DMS153 treated with DMSO at 0.1 percent for 48 hours (cell line): ENCODE measurements around the gene TDRD7.

Experiments
- DNase-seq: peaks from one replicate; lab custom pipeline; 2025; ENCODE audit not compliant: unreplicated experiment; lab: John Stamatoyannopoulos, UW

TDRD7 gene

DNA sequence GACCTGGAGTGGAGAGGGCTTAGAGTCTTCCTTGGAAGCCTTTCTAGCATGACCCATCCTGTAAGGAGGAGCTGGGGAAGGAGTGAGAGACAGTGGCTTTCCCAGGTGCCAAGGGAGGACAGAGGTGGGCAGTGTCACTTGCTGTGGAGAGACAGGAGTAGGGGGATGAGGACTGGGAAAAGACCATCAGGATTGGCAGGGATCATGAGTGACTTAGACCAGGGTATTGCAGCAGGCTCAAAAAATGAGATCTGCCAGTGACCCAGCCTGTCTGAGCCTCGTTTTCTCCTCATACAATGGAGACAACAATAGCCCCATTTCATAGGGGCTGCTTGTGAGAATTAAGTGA, 91.9 kb downstream of the TDRD7 start:
- DNase-seq = no peak

DNA sequence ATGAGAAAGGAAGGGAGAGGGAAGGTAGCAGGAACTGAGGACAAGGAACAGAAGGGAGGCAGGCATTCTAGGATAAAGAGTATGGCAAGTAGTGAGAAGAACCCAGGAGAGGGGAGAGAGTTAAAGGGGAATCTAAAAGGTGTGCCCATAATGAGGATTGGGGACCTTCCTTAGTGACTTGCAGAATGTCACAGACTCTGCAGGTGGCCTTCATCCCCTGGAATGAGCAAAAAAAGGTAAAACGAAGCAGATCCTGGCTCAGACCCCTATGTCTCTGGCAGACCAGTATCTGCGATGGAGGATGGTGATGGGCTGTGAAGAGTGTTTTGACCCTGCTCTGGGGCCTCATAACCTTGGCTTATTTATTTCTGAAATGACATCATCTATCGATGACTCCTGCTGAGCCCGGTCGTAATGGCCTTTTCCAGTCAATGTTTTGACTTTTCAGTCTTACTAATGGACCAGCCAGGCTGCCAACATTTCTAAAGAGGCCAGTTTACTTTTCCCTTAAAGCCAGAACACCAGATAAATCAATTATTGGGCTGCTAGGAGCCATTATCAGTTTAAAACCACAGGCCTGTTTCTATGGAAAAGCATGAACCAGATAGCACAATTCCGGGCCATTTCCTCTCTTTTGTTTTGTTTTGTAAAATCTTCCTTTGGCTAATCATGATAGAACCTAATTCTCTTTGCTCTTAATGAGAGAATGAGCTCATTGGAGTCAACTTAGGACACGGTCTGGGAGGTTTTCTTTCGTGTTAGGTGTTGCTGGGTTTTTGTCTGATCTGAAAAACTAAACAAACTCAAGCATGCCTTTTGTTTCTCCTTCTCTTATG, 92.7 kb downstream of the TDRD7 start:
- no peak for DNase-seq

DNA sequence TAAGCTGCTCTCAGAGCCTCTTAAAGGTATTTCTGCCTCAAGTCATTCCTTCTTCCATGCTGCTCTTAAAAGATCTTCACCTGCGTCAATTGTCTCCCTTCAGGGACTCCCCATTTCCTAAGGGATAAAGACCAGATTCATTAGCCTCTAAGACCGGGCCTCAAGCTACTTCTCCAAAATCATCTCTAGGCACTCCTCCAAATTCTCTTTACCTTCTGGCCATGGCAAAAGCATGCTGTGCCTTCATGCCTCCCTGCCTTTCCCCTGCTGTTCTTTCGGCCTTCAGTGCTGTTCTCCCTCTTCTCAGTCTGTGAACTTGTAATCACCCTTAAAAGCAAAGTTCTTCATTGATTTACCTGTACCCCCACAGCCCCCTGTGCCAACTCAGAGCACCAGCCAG, 93.9 kb downstream of the TDRD7 start:
- no peak for DNase-seq

DNA sequence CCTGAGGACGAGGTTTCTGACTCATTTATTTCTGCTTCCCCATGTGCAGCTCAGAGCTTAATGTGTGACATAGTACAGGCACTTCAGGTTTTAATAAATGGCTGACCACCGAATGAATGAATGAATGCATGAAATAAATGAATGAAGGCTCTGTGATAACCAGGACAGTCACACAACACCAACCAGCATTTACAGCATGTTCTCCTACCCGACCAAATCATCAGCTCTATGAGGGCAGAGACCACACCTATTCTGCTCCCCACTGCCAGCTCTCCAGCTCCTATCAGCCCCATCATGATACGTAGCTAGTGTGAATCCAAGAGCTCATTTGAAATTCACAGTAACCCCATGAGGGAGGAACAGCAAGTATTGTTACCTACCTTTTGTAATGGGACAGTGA, 94.4 kb downstream of the TDRD7 start:
- no peak for DNase-seq

DNA sequence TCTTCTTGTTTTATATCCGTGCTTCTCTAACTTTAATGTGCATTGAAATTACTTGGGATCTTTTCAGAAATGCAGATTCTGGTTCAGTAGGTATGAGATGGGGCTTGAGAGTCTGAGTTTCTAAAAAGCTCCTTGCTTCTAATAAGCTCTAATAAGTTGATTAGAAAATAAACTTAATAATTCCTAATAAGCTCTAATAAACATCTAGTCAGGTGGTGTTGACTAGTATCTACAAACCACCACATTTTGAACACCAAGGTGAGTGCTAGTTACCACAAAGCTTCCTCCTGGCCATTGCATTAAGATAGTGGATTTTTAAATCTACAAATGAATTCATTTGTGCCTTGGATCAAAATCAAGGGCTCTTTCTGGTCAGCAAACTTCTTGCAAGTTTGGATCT, 94.9 kb downstream of the TDRD7 start:
- DNase-seq = no peak

DNA sequence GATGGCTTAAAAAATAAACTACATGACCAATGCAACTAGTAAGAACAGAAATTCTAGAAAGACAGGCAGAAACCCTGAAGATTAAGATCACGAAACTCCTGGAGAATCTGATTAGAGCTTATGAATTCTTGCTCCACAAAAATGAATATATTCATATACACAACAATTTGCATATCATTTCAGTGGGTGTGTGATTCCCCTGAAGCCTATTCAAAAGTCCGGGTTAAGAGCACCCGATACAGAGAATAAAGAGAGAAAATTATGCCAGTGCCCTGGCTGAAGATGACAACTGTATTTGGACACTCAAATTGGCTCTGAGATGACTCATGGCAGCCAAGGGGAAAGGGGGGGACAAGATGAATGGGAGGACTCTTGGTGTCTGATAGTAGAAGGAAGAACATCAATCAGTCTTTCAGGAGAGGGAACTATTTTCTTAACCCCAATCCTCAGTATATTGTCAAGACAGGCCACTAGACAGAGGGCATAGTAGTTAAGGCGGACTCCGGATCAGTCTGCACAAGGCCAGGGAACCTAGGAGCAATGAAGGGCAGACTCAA, 95.6 kb downstream of the TDRD7 start:
- DNase-seq = no peak

DNA sequence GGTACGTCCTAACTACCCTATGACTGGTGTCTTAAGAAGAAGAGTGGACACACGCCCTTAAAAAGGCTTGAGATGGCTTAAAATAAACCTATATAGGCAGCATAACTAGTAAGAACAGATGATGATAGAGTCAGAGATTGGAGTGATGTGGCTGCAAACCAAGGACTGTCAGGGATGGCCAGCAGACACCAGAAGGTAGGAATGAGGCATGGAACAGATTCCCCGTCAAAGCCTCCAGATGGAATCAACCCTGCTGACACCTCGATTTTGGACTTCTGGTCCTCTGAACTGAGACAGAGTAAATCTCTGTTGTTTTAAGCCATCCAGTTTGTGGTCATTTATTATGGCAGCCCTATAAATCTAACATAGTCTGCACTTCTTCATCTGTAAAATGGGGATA, 97.0 kb downstream of the TDRD7 start:
- no peak for DNase-seq

DNA sequence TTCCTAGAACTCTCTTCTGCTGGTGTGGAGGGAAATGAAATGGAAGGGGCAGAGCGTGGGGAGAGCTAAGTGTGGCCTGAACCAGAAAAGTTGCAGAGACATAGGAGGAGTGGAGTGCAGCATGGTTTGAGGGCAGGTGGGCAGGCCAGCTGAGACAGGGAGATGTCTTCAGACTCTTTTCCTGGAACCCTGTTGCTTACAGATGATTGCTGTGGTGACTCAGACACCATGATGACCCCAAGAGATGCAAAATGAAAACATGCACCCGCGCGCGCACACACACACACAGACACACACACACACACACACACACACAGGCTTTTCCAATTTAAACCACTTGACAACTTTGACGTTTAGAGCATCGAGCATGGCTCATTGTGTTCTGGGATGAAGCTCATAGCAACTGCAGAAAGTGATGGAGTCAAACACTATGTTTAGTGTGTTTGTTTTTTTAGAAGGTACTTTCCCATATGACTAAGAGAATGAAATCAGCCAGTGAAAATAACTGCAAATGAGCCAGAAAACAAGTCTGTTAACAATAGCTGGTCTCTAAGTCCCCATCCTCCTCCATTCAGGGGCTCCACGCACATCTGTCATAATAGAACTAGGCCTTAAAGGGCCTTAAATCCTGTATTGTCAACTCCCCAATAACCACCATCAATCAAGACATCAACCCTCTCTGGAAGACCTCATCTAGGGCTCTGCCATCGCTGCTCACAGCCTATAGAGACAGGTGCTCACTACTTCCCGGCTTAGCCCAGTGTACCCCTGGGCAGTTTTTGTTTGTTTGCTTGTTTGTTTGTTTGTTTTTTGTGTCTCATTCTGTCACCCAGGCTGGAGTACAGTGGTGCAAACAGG, 99.1 kb downstream of the TDRD7 start:
- no peak for DNase-seq

DNA sequence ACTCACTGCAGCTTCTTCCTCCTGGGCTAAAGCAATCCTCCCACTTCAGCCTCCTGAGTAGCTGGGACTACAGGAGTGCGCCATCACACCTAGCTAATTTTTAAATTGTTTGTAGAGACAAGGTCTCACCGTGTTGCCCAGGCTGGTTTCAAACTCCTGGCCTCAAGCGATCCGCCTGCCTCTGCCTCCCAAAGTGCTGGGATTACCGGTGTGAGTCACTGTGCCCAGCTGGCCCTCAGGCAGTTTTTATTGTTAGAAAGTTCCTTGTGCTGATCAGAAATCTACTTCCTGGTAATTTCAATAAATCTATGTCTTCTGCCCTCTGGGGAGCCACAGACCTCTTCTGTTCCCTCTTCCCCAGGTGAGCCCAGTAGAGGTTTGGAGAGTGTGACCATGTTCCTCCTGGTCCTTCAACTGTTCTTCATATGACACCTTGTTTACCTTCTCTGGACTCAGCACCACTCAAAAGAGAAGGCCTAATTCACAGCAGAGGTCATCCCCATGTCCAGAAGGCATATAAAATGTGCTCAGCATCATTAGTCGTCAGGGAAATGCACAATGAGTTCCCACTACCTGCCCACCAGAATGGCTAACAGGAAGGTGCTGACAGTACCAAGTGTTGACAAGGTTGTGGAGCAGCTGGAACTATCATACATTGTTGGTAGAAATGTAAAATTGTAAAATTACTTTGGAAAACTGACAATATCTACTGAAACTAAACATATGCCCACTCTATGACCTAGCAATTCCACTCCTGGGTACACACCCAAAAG, 99.9 kb downstream of the TDRD7 start:
- no peak for DNase-seq

DNA sequence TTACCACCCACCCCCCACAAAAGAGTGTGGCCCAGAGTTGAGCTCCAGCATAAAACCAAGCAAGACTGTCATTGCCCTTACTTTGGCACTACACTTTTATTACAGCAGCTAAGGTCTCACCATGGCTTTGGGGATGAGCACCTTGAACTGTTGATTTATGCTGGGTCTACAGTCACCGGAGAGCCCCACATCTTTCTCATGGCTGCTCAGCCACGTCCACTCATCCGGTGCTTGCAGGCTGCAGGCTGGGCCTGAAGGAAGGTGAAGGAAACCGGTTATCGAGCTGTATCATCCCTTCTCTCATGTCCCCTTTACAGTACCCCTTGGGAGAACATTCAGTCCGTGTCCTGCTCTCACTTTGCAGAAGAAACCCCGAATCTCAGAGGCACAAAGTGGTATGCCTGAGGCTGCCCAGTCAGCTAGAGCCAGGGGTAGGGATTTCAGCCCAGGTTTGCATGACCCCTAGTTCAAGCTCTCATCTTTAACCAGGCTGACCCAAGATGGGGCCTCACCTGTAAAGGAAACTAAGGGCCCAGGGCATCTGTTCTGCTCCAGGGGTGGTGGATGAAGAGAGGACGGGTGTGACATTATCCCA, 101.2 kb downstream of the TDRD7 start:
- no peak for DNase-seq

DNA sequence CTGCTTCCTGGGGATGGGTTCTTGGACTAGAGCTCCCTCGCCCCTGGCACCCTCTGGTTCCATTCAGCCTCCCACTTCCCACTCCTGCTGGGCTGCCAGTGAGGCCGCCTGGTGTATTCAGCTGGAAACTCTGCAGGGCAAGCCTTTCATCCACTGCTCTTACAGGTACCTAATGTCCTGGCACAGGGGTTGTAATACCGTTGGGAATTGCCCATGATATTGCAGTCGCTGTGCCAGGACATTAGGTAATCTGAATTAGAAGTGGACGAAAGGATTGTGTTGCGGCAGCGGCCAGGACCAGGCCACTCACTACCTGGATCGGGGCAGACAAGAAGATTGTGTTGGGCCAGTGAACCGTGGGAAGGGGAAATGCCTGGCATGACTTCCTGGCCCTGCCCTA, 102.6 kb downstream of the TDRD7 start:
- no peak for DNase-seq

DNA sequence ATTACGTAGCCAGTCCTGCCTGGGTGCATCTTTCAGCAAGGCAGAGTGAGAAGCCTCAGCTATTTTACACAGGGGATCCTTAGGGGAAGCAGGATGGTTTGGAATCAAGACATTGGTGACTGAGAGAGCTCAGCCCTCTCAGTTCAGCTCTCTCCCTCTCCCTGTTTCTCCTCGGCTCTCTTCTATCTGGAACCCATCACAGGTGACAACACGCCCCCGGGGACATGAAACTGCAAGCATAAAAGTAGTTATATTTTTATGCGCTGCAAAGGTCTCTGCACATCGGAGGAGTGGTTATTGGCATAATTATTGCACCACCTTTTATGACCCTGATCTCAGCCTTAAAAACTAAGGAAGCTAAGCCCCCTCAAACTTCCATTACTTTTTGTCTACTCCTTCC, 103.8 kb downstream of the TDRD7 start:
- no peak for DNase-seq

DNA sequence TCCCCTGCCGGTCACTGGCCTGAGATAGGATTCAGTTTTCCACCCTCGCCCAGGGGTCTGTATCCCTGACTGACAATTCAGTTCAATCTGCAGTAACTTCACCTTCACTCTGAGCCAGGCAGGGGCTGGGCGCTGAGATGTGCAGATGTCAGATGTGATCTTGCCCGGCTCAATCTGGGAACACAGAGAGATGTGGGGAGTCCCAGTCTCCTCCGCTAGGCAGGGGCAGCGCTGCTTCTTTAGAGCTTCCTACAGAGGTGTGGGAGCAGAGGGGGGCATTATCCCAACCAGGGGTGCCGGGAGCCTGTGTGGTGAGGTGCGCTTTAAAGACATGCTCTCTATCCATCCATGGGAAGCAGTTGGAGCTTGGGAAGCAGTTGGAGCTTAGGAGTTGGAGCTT, 104.2 kb downstream of the TDRD7 start:
- no peak for DNase-seq

DNA sequence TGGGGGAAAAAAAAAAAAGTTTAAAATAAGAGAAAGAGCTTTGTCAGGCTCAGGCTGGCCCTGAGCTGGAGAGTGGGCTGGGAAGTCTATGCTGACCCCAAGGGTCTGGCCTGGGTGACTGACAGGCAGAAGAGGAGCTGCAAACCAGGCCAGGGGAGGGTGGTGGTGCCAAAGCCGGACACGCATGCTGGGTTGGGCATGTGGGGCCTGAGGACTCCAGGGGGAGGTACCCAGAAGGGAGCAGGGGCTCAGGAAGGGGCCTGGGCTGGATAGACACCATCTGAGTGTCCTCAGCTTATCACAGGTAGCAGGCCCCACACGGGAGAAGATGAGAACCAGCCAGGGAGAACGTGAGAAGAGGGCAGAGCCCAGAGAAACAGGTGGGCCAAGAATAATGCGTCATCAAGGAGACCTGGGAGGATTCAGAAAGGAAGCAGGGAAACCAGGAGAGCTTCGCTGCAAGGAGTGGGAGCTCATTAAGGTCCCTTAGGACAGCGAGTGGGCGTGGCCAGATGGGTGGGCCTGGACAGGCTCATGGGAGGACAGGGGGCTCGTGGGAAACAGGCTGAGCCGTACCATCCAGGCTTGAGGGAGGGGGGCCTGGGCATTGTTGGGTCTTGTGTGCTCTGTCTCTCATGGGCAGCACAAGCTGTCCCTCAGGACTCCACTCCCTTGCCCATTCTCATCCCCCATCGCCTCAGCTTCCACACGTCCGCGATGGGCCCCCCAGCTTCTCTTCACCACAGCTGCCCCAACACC, 105.6 kb downstream of the TDRD7 start:
- DNase-seq = no peak

DNA sequence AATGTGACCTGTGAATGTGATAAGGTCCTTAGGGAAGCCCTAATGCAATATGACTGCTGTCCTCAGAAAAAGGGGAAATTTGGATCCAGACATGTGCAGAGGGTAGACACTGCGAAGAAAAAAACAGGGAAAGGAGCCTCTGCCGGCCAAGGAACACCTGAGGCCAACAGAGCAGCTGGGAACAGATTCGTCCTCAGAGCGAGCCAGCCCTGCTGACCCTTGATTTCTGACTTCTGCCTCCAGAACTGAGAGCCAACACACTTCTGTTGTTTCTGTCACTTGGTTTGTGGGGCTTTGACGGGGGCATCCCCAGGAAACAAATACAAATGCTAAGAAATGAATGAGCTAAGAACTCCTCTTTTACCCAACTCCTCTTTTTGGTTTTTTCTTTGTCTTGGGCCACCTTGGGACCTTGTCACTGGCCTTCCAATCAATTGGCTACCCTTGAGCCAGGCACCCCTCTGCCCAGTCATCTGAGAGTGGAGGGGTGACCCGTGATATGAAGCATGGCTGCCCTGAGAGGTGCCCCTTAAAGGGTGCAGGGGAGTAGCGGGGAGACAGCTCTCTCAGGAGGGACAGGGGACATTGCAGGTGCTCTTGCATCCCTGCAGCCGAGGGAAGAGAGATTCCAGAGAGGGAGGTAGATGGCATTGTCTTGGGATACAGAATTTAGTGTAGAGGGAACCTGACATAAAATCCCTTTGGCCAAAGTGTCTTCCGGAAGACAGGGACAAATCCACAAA, 106.4 kb downstream of the TDRD7 start:
- no peak for DNase-seq

DNA sequence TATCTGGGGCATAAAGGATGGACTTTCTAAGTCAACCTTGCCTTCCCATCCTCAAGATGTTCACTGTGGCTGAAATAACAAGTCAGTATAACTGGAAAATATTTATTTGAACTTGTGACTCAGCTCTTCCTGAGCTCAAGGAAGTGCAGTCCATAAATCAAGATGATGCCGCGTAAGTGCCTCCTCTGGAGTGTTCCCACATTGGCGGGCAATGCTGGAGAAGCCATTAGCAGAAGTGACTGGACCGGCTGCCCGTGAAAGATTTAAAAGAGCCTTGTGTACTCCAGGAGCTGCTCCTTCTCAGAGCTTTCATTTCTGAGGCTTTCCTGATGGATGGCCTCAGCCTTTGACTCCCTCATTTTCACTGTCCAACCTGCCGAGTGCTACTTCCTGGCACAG, 107.0 kb downstream of the TDRD7 start:
- no peak for DNase-seq

DNA sequence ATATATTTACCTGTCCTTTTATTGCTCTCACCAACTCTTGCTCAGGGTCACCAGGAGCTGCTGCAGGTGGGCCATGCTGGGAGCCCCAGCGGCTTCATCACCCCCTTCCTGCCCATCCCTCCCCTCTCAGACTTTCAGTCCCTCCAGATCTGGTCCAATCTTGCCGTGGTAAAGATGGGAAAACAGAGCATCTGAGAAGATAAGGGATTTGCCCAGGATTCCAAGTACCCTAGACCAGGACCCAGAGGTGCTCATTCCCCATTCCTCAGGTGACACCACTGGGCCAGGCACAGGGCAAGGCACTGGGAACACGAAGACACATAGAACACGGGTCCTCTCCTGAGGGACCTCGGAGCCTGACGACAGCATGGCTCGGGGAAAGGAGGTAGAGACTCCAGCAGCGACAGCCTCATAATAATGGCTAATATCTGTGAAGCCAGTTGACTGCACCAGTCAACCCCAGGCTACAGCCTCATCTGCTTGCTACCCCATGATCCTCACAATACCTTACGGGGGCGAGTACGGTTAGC, 107.6 kb downstream of the TDRD7 start:
- DNase-seq = no peak

DNA sequence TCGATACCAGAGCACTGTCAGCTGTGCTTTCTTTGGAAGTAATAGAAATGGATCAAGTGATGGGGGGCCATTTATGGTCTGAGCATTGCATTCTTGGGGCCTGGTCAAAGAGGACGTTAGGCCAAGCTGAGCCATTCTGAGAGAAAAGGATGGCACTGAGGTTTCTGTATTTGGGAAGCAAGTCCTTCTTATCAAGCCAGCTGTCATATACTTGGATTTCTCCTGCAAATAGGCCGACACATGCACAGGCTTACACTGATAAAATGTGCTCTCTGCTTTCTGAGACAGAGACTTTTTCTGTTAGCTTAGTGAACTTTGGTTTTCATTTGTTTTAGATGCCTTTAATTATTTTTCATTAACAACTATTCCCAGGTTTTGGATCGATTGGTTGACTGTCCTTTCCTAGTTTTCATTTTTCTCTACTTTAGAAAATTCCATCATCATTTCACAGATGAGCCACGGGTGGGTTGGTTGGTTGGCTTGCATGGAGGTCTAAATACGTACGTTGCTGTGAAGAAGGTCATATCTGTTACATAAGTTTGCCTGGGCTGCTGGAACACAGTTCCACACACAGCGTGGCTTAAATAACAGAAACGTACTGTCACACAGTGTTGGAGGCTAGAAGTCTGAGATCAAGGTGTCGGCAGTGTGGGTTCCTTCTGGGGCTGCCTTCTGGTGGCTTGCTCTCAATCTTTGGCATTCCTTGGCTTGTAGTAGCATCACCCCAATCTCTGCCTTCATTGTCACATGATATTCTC, 109.9 kb downstream of the TDRD7 start:
- DNase-seq = no peak

DNA sequence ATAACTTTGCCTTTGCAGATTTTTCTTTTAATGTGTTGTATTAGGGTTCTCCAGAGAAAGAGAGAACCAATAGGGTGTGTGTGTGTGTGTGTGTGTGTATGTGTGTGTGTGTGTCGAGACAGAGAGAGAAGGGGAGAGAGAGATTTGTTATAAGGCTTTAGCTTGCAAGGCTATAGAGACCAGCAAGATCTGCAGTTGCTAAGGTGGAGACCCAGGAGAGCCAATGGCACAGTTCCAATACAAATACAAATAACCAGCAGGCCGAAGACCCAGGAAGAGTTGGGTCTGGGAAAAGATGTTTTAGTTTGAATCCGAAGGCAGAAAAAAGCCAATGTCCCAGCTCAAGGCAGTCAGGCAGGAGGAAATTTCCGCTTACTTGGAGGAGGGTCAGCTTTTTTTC, 112.5 kb downstream of the TDRD7 start:
- no peak for DNase-seq
